GM21360 (cell line): Measurements from ENCODE around the gene PKP2.
"Not testable (repeated sequence)": the region's sequence is repeated elsewhere in the genome, so short reads cannot be mapped to it uniquely, and the experiment has no call there.

Experiments
- ATAC-seq: cut with Tn5 transposase; IDR thresholded peaks from one replicate; pipeline ENCODE4 v1.9.1; 2021; ENCODE audit warnings: mild to moderate bottlenecking, moderate library complexity; ENCODE audit not compliant: unreplicated experiment

The PKP2 gene

GRCh38 chr12:32897281-32897610, 669 bp upstream of the PKP2 start:
- no peak for ATAC-seq

GRCh38 chr12:32895688-32896431, 717 bp downstream of the PKP2 start:
- no peak for ATAC-seq

DNA sequence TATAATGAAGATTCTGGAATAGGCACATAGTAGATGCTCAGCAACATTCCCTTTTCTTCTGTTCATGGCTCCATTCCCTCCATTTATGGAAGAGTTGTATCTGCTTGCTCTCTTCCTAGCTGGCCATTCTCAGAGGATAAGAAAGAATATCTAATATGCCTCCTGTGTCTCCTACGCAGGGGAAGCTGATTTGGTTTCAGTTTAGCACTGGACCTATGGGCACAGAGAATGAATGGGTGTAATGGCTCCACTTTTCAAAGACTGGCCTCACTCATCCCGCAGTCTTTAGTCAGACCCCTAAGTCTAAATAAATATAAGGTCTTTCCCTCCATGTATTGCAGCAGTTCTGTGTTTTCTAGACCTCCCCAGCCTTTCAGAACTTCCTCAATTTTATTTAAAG, 2.0 kb downstream of the PKP2 start:
- no peak for ATAC-seq

GRCh38 chr12:32893458-32893857, 3.1 kb downstream of the PKP2 start:
- no peak for ATAC-seq

- no peak for ATAC-seq
These were observed 3.5 kb downstream of the PKP2 start for GRCh38 chr12:32893043-32893442.

- not testable (repeated sequence) for ATAC-seq
These were observed 4.2 kb downstream of the PKP2 start for GRCh38 chr12:32892369-32892768.

DNA sequence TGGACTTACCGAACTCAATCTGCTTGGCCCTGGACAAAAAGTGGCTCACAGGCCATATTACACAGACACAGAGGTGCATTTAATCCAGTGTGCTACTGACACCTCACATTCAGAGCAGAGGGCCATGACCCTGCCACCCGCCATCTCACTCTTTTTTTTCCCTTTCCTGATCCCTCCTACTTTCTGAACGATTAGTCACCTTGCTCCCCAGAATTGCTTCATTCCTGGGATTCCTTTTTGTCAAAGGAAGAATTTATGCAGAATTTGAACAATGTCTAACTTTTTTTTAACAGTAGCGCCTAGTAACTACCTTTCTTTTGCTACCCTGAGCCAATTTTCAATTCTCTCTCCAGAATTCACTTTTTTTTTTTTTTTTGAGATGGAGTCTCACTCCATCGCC, 4.6 kb downstream of the PKP2 start:
- no peak for ATAC-seq

- ATAC-seq = no peak
These were observed 5.1 kb downstream of the PKP2 start for GRCh38 chr12:32891526-32891925.

DNA sequence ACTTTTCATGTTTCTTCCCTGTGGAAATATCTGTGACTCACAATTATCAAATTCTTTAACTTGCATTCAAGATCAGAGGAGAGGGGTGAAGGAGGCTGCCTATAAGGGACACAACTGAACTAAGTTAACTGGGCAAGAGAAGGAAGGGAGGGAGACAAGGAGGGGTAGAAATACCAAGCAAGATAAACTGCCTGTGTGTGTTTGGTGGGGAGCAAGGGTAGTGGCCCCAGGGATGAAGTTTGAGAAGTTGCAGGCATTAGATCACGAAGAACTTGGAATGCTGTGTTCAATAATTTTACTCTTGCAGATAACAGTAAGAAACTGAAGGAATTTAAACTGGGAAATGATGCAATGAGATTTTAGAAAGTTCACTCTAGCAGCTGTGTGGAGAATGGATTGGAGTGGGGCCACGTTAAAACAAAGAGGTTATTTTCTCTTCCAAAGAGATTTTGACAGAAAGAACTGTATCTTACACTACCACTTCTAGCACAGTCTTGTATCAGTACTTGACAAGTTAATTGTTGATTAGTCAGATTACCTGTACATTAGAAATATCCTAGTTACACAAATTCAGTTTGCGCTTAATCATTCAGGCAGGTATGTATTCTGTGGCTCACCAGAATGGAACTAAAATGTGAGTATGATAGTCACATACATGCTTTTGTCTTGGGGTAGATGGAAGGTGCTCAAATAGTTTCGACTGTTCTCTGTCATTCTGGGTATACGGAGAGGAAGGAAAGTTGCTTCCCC, 7.4 kb downstream of the PKP2 start:
- ATAC-seq = no peak

GRCh38 chr12:32887058-32887457, 9.5 kb downstream of the PKP2 start:
- ATAC-seq = no peak

GRCh38 chr12:32885831-32886230, 10.7 kb downstream of the PKP2 start:
- ATAC-seq = no peak

DNA sequence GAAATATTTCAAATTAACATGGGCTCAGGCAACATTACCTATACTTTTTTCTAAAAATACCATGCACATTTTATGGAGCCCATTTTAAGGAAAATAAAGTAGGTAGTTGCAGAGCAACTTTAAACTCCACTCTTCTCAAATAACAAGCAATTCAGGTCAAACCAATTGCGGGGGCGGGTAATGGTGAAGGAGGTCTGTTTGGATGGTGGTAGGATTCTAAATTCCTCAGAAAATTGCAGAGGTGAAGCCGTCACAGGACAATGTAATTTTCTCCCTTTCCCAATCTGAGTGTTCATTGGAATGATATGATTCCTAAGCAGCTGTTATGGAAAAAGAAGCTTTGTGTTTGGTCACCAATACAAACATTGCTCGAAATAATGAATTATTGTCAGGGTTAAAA, 11.6 kb downstream of the PKP2 start:
- ATAC-seq = no peak

DNA sequence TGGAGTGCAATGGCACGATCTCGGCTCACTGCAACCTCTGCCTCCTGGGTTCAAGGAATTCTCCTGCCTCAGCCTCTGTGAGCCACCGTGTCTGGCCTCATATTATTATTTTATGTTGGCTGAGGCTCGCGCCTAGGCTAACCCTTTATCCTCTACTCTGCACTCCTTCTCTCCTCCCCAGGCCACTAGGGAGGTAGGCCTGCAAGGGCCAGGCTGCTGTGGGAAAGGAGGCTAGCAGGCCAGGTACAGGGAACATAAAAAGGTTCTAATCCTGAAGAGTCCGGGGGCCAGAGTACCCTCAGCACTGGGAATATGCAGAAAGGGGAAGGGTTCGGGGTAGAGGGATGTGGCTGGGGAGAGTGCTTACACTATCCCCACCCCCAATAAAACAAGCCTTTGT, 14.9 kb downstream of the PKP2 start:
- no peak for ATAC-seq

GRCh38 chr12:32881107-32881506, 15.5 kb downstream of the PKP2 start:
- no peak for ATAC-seq

DNA sequence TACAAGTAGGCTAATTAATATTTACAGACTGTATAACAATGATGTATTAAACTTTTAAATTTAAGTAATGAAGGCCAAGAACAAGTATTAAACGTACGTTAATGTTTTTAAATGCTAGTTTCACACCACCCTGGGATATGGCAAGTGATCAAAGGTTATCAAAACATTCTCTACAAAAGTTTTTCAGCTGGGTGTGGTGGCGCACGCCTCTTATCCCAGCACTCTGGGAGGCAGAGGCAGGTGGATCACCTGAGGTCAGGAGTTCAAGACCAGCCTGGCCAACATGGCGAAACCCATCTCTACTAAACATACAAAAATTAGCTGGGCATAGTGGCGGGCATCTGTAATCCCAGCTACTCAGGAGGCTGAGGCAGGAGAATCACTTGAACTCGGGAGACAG, 17.5 kb downstream of the PKP2 start:
- not testable (repeated sequence) for ATAC-seq

- no peak for ATAC-seq
These were observed 18.7 kb downstream of the PKP2 start for GRCh38 chr12:32877601-32878459.

DNA sequence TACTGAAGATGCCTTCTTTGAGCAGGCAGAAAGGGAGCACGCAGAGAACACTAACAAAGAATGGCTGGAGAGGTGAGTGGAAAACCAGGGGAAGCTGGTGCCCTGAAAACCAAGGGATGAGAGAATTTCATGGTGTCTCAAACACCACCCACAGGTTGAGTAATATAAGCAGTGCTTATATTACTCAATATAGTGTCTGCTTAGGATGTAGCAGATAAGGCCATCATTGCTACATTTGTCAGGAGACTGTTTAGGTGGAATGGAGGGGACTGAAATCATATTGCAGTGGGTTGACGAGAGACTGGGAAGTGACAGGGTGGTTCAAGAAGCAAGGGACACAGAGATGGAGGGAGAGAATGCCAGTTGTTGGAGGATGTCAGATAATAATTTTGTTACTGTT, 20.6 kb downstream of the PKP2 start:
- ATAC-seq = no peak

DNA sequence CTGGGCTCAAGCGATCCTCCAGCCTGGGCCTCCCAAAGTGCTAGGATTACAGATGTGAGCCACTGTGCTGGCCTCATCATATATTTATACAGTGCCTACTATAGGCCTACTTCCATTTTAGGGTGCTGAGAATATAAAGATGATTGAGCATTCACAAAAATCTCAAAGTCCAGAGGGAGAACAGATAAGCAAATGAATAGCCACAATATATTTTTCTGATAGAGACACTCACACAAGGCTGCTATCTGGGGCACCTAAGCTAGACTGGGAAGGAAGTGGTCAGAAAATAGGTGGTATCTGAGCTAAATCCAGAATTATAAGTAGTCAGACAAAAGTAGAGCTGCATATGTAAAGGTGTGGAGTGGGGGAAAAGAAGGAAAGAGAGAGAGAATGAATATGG, 21.6 kb downstream of the PKP2 start:
- no peak for ATAC-seq

DNA sequence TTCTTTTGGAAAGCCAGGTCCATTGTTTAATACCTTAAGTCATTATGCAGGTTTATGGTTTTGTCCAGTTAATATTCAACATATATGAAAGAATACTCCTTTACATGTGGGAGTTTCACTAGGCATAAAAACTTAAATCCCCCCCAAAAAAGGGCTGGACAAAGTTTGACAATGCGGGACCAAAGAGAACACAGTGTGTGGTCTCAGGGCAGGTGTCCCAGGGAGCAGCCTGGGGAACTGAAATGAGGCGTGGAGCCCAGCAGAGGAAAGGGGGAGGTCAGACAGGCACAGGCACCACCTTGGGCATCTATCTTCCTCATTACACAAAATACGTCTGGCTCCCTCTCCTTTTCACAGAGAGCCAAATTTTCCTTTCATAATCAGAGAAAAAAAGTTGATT, 22.5 kb downstream of the PKP2 start:
- no peak for ATAC-seq

DNA sequence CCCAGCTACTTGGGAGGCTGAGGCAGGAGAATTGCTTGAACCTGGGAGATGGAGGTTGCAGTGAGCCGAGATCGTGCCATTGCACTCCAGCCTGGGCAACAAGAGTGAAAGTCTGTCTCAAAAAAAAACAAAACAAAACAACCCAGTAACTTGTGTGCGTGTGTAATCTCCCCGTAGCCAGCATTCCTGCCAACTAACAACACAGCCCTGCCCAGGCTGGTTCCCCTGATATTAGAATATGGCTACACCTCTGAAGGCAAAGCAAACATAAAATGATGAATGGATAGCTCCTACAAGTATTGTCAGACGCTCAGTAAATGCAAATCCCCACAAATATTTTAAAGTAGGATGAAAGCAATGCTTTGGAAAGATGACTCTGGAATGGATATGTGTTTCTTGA, 24.2 kb downstream of the PKP2 start:
- ATAC-seq = not testable (repeated sequence)

DNA sequence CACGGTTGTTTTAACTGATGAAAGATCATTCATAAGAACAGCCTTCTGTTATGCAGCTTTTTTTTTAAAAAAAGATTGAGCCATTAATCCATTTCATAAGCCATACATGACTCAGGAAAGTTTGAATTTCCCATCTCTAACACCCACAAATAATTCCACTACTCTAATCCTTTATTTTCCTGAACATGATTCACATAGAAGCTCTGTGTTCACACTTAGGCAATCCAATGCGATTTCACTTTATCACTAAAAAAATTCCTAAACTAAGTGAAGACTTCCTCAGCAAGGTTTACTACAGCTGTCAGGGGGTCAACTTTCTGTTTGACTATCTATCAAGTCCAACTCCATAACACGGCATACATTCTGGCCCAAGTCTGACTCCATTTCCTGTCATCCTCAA, 25.9 kb downstream of the PKP2 start:
- no peak for ATAC-seq

DNA sequence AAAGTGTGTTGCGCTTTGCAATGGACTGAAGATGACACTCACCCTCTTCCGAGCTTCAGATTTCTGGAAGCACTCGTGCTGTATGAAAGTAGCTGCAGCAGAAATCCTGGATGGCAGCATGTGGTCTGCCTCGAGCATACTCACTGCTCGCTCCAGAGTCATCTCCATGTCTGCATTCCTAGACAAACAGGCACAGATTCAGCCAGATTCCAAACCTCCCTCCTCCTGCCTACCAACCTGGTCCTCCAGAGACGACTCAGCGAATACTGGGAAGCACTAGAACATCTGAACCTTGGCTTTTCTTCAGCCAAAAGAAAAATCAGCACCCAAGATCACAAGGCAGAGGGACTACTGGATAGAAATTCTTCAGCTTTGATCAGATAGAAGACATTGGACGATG, 27.7 kb downstream of the PKP2 start:
- ATAC-seq = no peak
